ENCODE measurements around the gene RAB14. TPM values are rescaled to one million over a fixed set of nuclear protein-coding genes. Genes with fewer than 3 reads are reported as not detected.

Gene RAB14
- total and polyA plus RNA-seq, 10 of the 15 experiments (the other 5 are each of a cell fraction or from before 2014, with no cell fraction given), result 16.7 to 59.9 (median 25.4) TPM

GRCh38 chr9:121187636-121188305, 13.9 kb downstream of the RAB14 start (continued):
- no peak for TF ChIP-seq CTCF (IDR thresholded peaks at IDR 0.05 in 2 of 3, conservative IDR thresholded peaks at IDR 0.05 in 1 of 3; ENCODE audit: control insufficient read depth in 2 of 3, extremely low read depth in 1 of 3, insufficient read depth in 1 of 3, low read depth in 3 of 3, low read length in 3 of 3)

- no peaks in the 10 kb centered on the region; the same call in 1 of the 2 replicates for H4K20me1 ChIP-seq (ENCODE audit: control insufficient read depth, insufficient read depth)
- H3K9ac ChIP-seq (ENCODE audit: control insufficient read depth, insufficient read depth, low read length), result no peak overlapping the region
- H3K27me3 ChIP-seq (replicated peaks in 1 of 2; ENCODE audit: control insufficient read depth in 2 of 2, insufficient read depth in 2 of 2, low read length in 1 of 2), result no peaks in the 10 kb centered on the region
- H3K79me2 ChIP-seq (ENCODE audit: control insufficient read depth, insufficient read depth, low read length), result peaks cover 78% of the 10 kb centered on the region
- no peak overlapping the region; the same call in 1 of the 2 replicates for H3K27ac ChIP-seq (ENCODE audit: control insufficient read depth, insufficient read depth)
- H3K4me1 ChIP-seq (ENCODE audit: control insufficient read depth, insufficient read depth, low read length), result peaks cover 12% of the 10 kb centered on the region
- no TSS peak for BruUV-seq (replicated peaks)
- no peak for FAIRE-seq
- intact Hi-C loops (cut with micrococcal nuclease; ENCODE audit: unreplicated experiment) (no loop called here), in situ Hi-C loops (cut with MboI) (no loop called here)
- SMC1A ChIA-PET (ENCODE audit: uncharacterized antibody, unreplicated experiment), result interaction anchor here (0.8 to 5.6 kb wide), 9 partner anchors 8 to 204 kb away, joined by 3 to 44 read pairs (median 7); no protein-coding TSS in a partner anchor
- no peaks in the 10 kb centered on the region for H3K9me3 ChIP-seq (replicated peaks; ENCODE audit: control insufficient read depth, insufficient read depth, low read length)
- RAD21 ChIA-PET (ENCODE audit: unreplicated experiment), result interaction anchor here (0.6 to 1.9 kb wide), 7 partner anchors 9 to 266 kb away, joined by 3 to 7 read pairs (median 4); no protein-coding TSS in a partner anchor
- 32% methylated on average over 4 of the region's 4 CpGs for WGBS (ENCODE audit: insufficient coverage, insufficient replicate concordance, low lambda C conversion rate, missing lambda C conversion rate)
- POLR2A ChIA-PET, result interaction anchor here (0.8 to 1.7 kb wide), 6 partner anchors 12 to 48 kb away, joined by 3 to 8 read pairs (median 4); partner anchors contain the start of gene RAB14
- peak; percentile 52 for ATAC-seq
- CTCF ChIA-PET, result interaction anchor here (1.0 to 3.4 kb wide), 8 partner anchors 9 to 126 kb away, joined by 3 to 18 read pairs (median 4); partner anchors contain the start of gene RAB14
- H3K4me3 ChIP-seq, result no peak overlapping the region
- no peak overlapping the region for H2AFZ ChIP-seq (ENCODE audit: control insufficient read depth, low read depth, low read length)
- no peak for TF ChIP-seq SIX5 (IDR thresholded peaks at IDR 0.05; ENCODE audit: low read depth, low read length, severe bottlenecking)
- TF ChIP-seq RUNX3 (IDR thresholded peaks at IDR 0.05; ENCODE audit: low read length), result peak; percentile 6; the same call in 1 of the 2 replicates
- TF ChIP-seq MTA3 (IDR thresholded peaks at IDR 0.05; ENCODE audit: borderline replicate concordance, low read length), result no peak
- no peak for DNase-seq (ENCODE audit: low read depth, low spot score)
- H3K4me2 ChIP-seq (ENCODE audit: control insufficient read depth, insufficient read depth), result peak overlapping the region; percentile 35; the same call in 1 of the 2 replicates
- H3K36me3 ChIP-seq (ENCODE audit: control insufficient read depth in 2 of 2, insufficient read depth in 2 of 2, low read length in 1 of 2), result peaks cover 1 to 16% of the 10 kb centered on the region in 2 experiments
Measured at GRCh38 chr9:121185774-121186403, 15.8 kb downstream of the RAB14 start.
